Stimulated activated CD8-positive, alpha-beta memory T cell treated with anti-CD3 and anti-CD28 coated beads, Interleukin-7, amount 100 ng/mL, for 1 hour (primary cell): ENCODE results near the gene GNPAT.
A peak's percentile ranks its signal among the peaks of the same experiment; 100 is the strongest.
"Not testable (repeated sequence)": the region's sequence is repeated elsewhere in the genome, so short reads cannot be mapped to it uniquely, and the experiment has no call there.

Experiments
- DNase-seq, 2 donors: peaks; one replicate each; pipeline ENCODE4 v3.0.0-alpha.2; 2020; ENCODE audit warnings: low read depth in 2 of 2

Gene GNPAT

DNA sequence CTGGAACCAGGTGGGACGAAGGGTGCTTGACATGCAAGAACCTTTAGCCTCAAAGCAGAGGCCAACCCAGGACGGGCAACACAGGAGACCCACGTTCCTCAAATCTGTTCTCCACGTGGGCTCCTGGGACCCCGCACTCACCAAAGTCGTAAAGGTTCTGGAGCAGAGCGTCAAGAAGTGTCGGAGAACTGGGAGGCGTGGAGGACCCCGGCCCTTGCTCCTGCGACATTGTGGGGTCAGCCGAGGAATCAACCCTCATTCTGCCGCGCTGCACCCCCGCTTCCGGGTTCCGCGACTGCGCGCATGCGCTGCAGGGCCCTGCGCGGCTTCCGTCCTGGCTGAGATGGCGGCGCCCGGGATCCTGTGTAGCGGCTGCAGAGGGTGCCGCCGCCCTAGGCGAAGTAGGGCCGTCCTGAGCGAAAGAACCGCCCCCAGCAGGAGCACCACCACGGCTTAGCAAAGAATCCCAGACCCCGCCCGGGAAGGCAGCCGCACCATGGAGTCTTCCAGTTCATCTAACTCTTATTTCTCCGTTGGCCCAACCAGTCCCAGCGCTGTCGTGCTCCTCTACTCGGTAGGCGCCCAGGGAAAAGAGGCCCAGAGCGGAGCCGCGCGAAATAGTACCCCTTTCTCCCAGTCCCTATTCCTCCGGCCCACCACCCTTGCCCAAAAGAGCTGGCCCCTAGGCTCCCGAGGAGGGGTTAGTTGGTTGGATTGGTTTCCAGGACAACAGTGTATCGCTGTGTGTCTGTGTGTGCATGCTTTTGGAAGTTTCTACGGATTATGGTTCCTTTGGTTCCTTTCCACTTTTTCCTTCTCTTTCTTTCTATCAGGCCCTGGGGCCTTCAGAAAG lies at the start of gene GNPAT:
Gene GNPAT (plus strand): TSS at position 330 of the 853 bp plus-strand sequence. CDS start 167 bp downstream, at position 497.
- peak; percentile 79 to 84 for DNase-seq

GRCh38 chr1:231192620-231193163 lies 48.3 kb upstream of the GNPAT start:
- DNase-seq: no peak

DNA sequence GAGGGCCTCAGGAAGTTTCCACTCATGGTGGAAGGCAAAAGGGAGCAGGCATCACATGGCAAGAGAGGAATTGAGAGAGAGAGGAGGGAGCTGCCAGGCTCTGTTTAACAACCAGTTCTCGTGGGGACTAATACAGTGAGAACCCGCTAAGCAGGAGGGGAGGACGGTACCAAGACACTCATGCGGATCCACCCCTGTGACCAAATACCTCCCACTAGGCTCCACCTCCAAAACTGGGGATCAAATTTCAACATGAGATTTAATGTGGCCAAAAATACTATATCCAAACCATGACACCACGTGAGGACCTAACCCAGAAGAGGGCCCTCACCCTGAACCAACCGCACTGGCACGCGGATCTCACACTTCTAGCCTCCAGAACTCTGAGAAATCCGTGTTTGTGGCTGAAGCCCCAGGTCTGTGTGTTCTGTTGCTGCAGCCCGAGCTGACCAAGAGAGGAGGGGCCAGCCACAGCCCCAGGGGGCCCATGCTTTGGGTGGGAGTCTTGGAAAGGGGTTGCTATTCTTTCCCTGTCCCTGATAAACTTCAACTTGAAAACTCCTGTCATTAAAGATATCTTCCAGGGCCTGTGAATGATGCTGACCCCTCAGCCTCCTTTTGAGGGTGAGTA lies 47.2 kb upstream of the GNPAT start:
- DNase-seq: no peak

DNA sequence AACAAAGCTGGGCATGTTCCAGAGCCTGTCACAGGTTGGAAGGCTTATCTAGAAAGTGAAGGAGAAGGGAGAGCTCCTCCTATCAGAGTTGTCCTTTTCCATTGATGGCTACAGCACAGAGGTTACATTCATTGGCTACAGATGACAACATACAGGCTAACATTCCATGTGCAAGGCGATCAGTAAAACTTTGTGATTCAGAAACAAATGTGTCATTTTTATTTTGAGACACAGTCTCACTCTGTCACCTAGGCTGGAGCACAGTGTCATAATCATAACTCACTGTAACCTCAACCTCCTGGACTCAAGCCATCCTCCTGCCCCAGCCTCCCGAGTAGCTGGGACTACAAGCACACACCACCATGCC lies 46.6 kb upstream of the GNPAT start:
- DNase-seq: no peak

DNA sequence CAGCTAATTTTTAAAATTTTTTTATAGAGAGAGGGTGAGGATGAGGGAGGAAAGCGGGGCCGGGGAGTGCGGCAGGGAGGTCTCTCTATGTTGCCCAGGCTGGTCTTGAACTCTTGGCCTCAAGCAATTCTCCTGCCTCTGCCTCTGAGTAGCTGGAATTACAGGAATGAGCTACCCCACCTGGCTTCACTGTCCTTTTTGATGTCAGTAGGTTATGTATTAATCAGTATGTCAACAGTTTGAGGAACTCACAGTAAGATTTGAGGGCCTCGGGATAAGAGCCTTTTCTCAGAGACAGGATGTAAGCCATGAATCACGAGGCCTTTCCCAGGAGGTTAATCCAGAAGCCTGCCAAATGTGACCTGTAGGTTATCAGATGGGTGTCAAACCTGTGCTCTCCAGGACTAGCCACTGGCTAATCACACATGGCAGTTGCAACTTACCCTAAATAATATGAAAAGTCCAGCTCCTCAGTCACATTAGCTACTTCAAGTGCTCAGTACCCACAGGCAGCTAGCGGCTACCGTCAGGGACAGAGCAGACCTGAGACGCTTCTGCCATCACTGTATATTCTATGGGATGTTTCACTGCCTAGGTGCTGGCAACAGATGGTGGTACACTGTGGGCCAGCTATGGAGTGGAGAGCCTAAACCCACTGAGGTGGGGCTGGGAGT lies 46.0 kb upstream of the GNPAT start:
- DNase-seq: no peak

GRCh38 chr1:231196307-231196706 lies 44.7 kb upstream of the GNPAT start:
- no peak for DNase-seq

DNA sequence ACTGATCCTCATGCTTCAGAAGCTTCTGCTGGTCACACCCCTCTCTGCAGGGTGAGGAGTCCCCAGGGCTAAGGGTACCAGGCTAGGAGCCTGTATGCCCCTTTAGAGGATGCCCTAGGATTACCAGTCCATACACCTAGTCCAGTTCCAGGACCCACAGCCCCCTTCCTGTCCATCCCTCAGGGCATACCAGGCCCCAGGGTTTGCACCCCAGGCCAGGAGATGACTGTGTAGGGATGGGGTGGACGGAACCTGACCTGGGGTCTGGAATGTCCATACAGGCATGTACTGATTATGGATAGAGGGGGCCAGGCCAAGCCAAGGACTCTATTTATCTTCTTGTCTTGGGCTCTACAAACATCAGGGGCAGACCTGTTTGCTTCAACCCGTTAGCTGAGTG lies 44.3 kb upstream of the GNPAT start:
- no peak for DNase-seq

- no peak for DNase-seq
These were observed 41.1 kb upstream of the GNPAT start for GRCh38 chr1:231199868-231200267.

GRCh38 chr1:231200388-231201031 lies 40.5 kb upstream of the GNPAT start:
- DNase-seq: no peak

- DNase-seq: no peak
These were observed 39.5 kb upstream of the GNPAT start for GRCh38 chr1:231201375-231201978.

DNA sequence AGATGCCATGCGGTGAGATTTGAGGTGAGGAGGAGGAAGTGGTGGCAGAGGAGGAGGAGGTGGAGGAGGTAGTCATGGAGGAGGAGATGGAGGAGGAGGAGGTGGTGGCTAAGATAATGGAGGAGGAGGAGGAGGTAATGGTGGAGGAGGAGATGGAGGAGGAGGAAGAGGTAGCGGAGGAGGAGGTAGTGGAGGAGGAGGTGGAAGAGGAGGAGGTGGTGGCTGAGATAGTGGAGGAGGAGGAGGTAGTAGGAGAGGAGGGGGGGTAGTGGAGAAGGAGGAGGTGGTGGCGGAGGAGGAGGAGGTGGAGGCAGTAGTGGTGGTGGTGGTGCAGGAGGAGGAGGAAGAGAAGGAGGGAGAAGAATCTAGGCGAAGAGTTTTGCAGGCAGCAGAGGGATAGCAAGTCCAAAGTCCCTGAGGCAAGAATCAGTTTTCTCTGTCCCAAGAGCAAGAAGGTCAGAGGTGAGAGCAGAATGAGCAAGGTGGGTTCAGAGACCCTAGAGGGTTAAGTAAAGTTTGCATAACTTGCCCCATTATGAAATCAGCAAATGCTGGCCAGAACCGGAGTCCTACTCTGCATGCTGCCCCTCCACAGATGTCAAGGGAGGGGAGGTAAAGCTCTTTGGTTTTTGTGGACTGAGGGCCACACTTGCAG lies 38.9 kb upstream of the GNPAT start:
- DNase-seq: no peak

- DNase-seq: no peak
These were observed 37.6 kb upstream of the GNPAT start for GRCh38 chr1:231203259-231204057.

DNA sequence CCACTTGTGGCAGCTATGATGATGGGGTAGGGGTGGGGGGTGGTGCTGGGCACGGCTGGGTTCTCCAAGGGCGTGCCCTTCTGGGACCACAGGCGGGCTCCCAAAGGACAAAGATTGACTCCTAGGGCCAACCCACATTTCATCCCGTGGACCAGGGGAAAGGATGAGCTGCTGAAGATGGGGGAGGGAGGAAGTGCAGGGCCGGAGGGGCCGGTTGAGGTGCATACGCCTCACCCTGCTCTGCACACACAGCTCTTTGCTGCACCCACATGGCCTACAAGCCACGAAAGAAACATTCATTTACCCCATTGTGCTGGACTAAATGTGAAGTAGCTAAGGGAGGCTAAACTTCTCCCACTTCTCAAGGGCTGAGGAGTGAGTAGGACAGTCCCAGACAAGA lies 34.2 kb upstream of the GNPAT start:
- no peak for DNase-seq

DNA sequence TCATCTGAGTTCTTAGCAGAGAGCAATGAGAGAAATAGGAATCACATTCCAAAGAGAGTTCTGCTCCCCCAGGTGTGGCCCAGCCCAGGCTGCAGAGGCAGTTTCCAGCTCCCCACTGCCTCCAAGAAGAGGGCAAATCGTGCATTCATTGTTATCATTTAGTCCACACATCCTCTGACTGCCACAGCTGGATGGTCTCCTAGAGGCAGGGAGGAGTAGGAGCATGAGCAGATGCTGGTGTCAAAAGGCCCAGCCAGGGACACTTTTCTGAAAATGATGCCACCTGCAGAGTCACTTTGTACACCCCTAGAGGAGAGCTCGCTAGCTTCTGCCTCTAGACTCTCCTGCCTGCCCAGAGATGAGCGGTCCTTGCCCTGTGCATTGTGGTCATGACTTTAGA lies 33.6 kb upstream of the GNPAT start:
- no peak for DNase-seq

DNA sequence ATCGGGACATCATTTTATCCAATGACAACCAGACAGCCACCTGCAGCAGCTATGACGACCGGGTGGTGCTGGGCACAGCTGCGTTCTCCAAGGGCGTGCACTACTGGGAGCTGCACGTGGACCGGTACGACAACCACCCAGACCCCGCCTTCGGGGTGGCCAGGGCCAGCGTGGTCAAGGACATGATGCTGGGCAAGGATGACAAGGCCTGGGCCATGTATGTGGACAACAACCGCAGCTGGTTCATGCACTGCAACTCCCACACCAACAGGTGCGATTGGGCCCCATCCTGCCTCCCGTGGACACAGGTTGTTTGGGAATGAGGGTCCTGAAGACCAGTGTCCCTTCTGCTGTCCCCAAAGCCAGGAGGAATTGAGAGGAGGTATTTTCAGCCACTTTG lies 32.0 kb upstream of the GNPAT start:
- no peak for DNase-seq

DNA sequence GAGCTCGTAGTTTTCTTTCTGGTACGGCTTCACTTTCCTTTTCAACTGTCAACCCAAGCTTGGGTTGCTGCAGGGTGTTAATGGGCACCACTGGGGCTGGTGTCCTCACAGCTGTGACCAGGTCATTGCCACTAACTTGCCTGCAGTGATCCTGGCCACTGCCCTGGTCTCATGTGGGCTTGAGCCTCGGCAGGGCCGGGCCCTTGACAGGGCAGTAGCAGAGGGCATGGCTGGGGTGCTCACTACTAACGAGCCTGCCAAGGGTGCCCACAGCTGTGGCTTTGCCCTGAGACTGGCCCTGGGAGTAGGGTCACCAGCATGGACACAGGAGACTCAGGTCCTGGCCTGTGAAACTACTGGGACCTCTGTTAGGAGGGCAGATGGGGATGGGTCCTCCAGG lies 31.5 kb upstream of the GNPAT start:
- no peak for DNase-seq

GRCh38 chr1:231210126-231210525 lies 30.9 kb upstream of the GNPAT start:
- no peak for DNase-seq

DNA sequence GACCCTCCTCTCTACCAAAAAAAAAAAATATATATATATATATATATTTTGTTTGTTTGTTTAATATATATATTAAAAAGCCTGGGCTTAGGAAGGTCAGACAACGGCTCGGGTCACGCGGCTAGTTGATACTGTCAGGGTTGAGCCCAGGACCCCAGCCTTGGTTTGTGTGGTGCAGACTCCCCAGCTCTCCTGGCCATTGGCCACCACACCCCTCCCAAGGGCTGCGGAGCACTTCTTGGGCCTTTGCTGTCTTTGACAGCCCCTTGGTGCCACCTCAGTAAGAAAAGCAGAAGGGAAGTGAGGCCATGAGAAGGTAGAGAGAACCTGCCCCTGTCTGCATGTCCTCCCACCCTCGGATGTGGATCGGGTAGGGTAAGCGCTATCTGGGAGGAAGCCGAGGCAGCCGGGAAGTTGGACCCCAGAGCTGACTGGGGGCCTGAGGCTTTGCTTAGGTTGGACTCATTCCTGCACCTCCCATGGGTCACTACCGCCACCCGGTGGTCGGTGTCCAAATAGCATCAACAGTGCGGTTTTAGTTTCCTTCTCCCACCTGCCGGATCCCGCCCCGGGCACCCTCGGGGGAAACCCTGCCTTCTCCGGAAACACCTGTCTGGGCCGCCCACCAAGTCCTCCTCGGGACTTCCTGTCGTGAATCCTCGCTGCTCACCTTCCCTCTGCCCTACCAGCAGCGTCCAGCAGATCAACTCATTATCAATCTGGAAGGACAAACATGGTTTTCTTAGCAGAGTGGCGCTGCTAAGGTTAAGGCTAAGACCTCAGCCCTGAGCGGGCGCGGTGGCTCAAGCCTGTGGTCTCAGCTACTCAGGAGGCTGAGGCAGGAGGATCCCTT lies 29.8 kb upstream of the GNPAT start:
- peak; percentile 73 to 84 for DNase-seq

GRCh38 chr1:231212301-231212700 lies 28.7 kb upstream of the GNPAT start:
- DNase-seq: not testable (repeated sequence)
